ENCODE data around the gene MTMR11. TPM values are rescaled to one million over a fixed set of nuclear protein-coding genes. Genes with fewer than 3 reads are reported as not detected.

MTMR11 gene
- polyA plus RNA-seq, 1 donor from 2014 or later = not detected

Other genes starting within 250 kb of the MTMR11 start
- gene FCGR1A, start 154.2 kb downstream of the MTMR11 start, polyA plus RNA-seq = 0.43 TPM
- 29.1 TPM for gene BOLA1, start 37.3 kb downstream of the MTMR11 start, polyA plus RNA-seq
- gene SV2A, start 19.0 kb downstream of the MTMR11 start, polyA plus RNA-seq = 0.18 TPM
- gene SF3B4, start 9.1 kb downstream of the MTMR11 start, polyA plus RNA-seq = 99.3 TPM
- gene OTUD7B, start 73.8 kb upstream of the MTMR11 start, polyA plus RNA-seq = 0.53 TPM
- 17.0 TPM for gene VPS45, start 130.9 kb upstream of the MTMR11 start, polyA plus RNA-seq
- 102 TPM for gene PLEKHO1, start 213.0 kb upstream of the MTMR11 start, polyA plus RNA-seq

Data from IgD-negative memory B cell (primary cell).